HUES48 (cell line): Measurements from ENCODE around the gene SYNPO.

Experiments
- H3K27ac ChIP-seq: one replicate; pipeline ENCODE4 v1.7.0; 2013; ENCODE audit warnings: low read depth, low read length, inconsistent platforms
- H3K27me3 ChIP-seq: 2 replicates; pipeline ENCODE4 v1.6.1; 2013; ENCODE audit warnings: mild to moderate bottlenecking, low read length; ENCODE audit not compliant: control insufficient read depth, insufficient read depth
- H3K36me3 ChIP-seq: 2 replicates; pipeline ENCODE4 v1.6.1; 2013; ENCODE audit warnings: low read length; ENCODE audit not compliant: control insufficient read depth, insufficient read depth
- H3K4me1 ChIP-seq: 2 replicates; pipeline ENCODE4 v1.6.1; 2013; ENCODE audit warnings: mild to moderate bottlenecking, low read length; ENCODE audit not compliant: control insufficient read depth, insufficient read depth
- H3K4me3 ChIP-seq: 2 replicates; pipeline ENCODE4 v1.5.1; 2013; ENCODE audit warnings: mild to moderate bottlenecking, low read depth, low read length
- H3K9ac ChIP-seq: 2 replicates; pipeline ENCODE4 v1.6.1; 2013; ENCODE audit warnings: mild to moderate bottlenecking, low read depth, low read length, moderate library complexity
- H3K9me3 ChIP-seq: 2 replicates; pipeline ENCODE4 v1.6.1; 2013; ENCODE audit warnings: low read length; ENCODE audit not compliant: control insufficient read depth, insufficient read depth

SYNPO gene

GRCh38 chr5:150599917-150600511 is 40.4 kb upstream of the SYNPO start:
- Histone ChIP-seq H3K9ac (no peak overlapping the region), H3K27ac (no peak overlapping the region), H3K4me3 (no peak overlapping the region)

GRCh38 chr5:150600616-150601490 is 39.6 kb upstream of the SYNPO start:
- no peaks in the 10 kb centered on the region for H3K36me3 ChIP-seq
- H3K27ac ChIP-seq: no peak overlapping the region
- no peaks in the 10 kb centered on the region for H3K4me1 ChIP-seq
- no peak overlapping the region for H3K9ac ChIP-seq
- no peaks in the 10 kb centered on the region for H3K9me3 ChIP-seq
- no peaks in the 10 kb centered on the region for H3K27me3 ChIP-seq
- no peak overlapping the region for H3K4me3 ChIP-seq

More at GRCh38 chr5:150599917-150600511, 40.4 kb upstream of the SYNPO start:
- peaks cover 5% of the 10 kb centered on the region; the same call in 1 of the 2 replicates for H3K4me1 ChIP-seq
- no peaks in the 10 kb centered on the region for H3K27me3 ChIP-seq
- H3K36me3 ChIP-seq: no peaks in the 10 kb centered on the region
- no peaks in the 10 kb centered on the region for H3K9me3 ChIP-seq

GRCh38 chr5:150601491-150602345 is 38.7 kb upstream of the SYNPO start:
- Histone ChIP-seq H3K4me3 (no peak overlapping the region), H3K27me3 (no peaks in the 10 kb centered on the region), H3K27ac (no peak overlapping the region), H3K9me3 (no peaks in the 10 kb centered on the region), H3K9ac (no peak overlapping the region), H3K4me1 (no peaks in the 10 kb centered on the region), H3K36me3 (no peaks in the 10 kb centered on the region)

GRCh38 chr5:150603052-150603451 is 37.4 kb upstream of the SYNPO start:
- H3K27ac ChIP-seq: no peak overlapping the region
- H3K27me3 ChIP-seq: no peaks in the 10 kb centered on the region
- H3K4me1 ChIP-seq: no peaks in the 10 kb centered on the region
- no peak overlapping the region for H3K9ac ChIP-seq
- H3K4me3 ChIP-seq: no peak overlapping the region
- no peaks in the 10 kb centered on the region for H3K36me3 ChIP-seq
- H3K9me3 ChIP-seq: no peaks in the 10 kb centered on the region

GRCh38 chr5:150603491-150603890 is 37.0 kb upstream of the SYNPO start:
- Histone ChIP-seq H3K27ac (no peak overlapping the region), H3K4me3 (no peak overlapping the region), H3K36me3 (no peaks in the 10 kb centered on the region), H3K9me3 (no peaks in the 10 kb centered on the region), H3K27me3 (no peaks in the 10 kb centered on the region), H3K9ac (no peak overlapping the region), H3K4me1 (no peaks in the 10 kb centered on the region)

- Histone ChIP-seq H3K27me3 (no peaks in the 10 kb centered on the region), H3K9ac (no peak overlapping the region), H3K4me3 (no peak overlapping the region), H3K9me3 (no peaks in the 10 kb centered on the region), H3K4me1 (no peaks in the 10 kb centered on the region), H3K27ac (no peak overlapping the region), H3K36me3 (no peaks in the 10 kb centered on the region)
These were observed 36.5 kb upstream of the SYNPO start for GRCh38 chr5:150604010-150604409.

- H3K9ac ChIP-seq: no peak overlapping the region
- no peaks in the 10 kb centered on the region for H3K9me3 ChIP-seq
- H3K27me3 ChIP-seq: no peaks in the 10 kb centered on the region
- no peak overlapping the region for H3K27ac ChIP-seq
- H3K36me3 ChIP-seq: no peaks in the 10 kb centered on the region
- H3K4me3 ChIP-seq: no peak overlapping the region
- no peaks in the 10 kb centered on the region for H3K4me1 ChIP-seq
These were observed 35.5 kb upstream of the SYNPO start for GRCh38 chr5:150604894-150605440.

- no peak overlapping the region for H3K9ac ChIP-seq
- no peaks in the 10 kb centered on the region for H3K36me3 ChIP-seq
- no peak overlapping the region for H3K27ac ChIP-seq
- no peaks in the 10 kb centered on the region for H3K4me1 ChIP-seq
- no peaks in the 10 kb centered on the region for H3K9me3 ChIP-seq
- no peaks in the 10 kb centered on the region for H3K27me3 ChIP-seq
- H3K4me3 ChIP-seq: no peak overlapping the region
These were observed 34.9 kb upstream of the SYNPO start for GRCh38 chr5:150605546-150605945.

GRCh38 chr5:150606476-150606875 is 34.0 kb upstream of the SYNPO start:
- no peaks in the 10 kb centered on the region for H3K36me3 ChIP-seq
- no peaks in the 10 kb centered on the region for H3K27me3 ChIP-seq
- H3K4me1 ChIP-seq: no peaks in the 10 kb centered on the region
- H3K9ac ChIP-seq: no peak overlapping the region
- H3K27ac ChIP-seq: no peak overlapping the region
- H3K4me3 ChIP-seq: no peak overlapping the region
- no peaks in the 10 kb centered on the region for H3K9me3 ChIP-seq

GRCh38 chr5:150607105-150607504 is 33.4 kb upstream of the SYNPO start:
- Histone ChIP-seq H3K4me3 (no peak overlapping the region), H3K4me1 (no peaks in the 10 kb centered on the region), H3K27me3 (no peaks in the 10 kb centered on the region), H3K9me3 (no peaks in the 10 kb centered on the region), H3K9ac (no peak overlapping the region), H3K27ac (no peak overlapping the region), H3K36me3 (no peaks in the 10 kb centered on the region)
